ENCODE results near the gene CDHR2.

CDHR2 gene

GRCh38 chr5:176529741-176530141, 19.4 kb upstream of the CDHR2 start:
- DNase-seq (ENCODE audit: low read depth in 2 of 2), result no peak

- DNase-seq (ENCODE audit: low read depth in 2 of 2), result no peak
Observed at GRCh38 chr5:176530393-176530982, 18.7 kb upstream of the CDHR2 start.

GRCh38 chr5:176530983-176531901, 17.9 kb upstream of the CDHR2 start:
- DNase-seq (ENCODE audit: low read depth in 2 of 2), result no peak

- DNase-seq (ENCODE audit: low read depth in 2 of 2), result no peak
Observed at GRCh38 chr5:176531902-176532493, 17.1 kb upstream of the CDHR2 start.

- DNase-seq (ENCODE audit: low read depth in 2 of 2), result no peak
Observed at GRCh38 chr5:176532795-176533194, 16.3 kb upstream of the CDHR2 start.

- no peak for DNase-seq (ENCODE audit: low read depth in 2 of 2)
Observed at GRCh38 chr5:176533390-176533789, 15.8 kb upstream of the CDHR2 start.

GRCh38 chr5:176533894-176534611, 15.1 kb upstream of the CDHR2 start:
- DNase-seq (ENCODE audit: low read depth in 2 of 2), result no peak

- no peak for DNase-seq (ENCODE audit: low read depth in 2 of 2)
Observed at GRCh38 chr5:176534640-176535039, 14.5 kb upstream of the CDHR2 start.

GRCh38 chr5:176535101-176535663, 14.0 kb upstream of the CDHR2 start:
- no peak for DNase-seq (ENCODE audit: low read depth in 2 of 2)

- DNase-seq (ENCODE audit: low read depth in 2 of 2), result no peak
Observed at GRCh38 chr5:176535664-176536131, 13.4 kb upstream of the CDHR2 start.

GRCh38 chr5:176536132-176536901, 12.8 kb upstream of the CDHR2 start:
- peak; percentile 63 to 75 for DNase-seq (ENCODE audit: low read depth in 2 of 2)

- DNase-seq (ENCODE audit: low read depth in 2 of 2), result peak; percentile 94 to 98
Observed at GRCh38 chr5:176536902-176537553, 12.1 kb upstream of the CDHR2 start, which contains the start of gene RNF44. RNF44 (minus strand) TSS chr5:176537402; CDS start chr5:176532472, 4,930 bp downstream.

GRCh38 chr5:176537554-176538229, 11.4 kb upstream of the CDHR2 start:
- peak; percentile 89 to 95 for DNase-seq (ENCODE audit: low read depth in 2 of 2)

- no peak for DNase-seq (ENCODE audit: low read depth in 2 of 2)
Observed at GRCh38 chr5:176538230-176538988, 10.7 kb upstream of the CDHR2 start.

- no peak for DNase-seq (ENCODE audit: low read depth in 2 of 2)
Observed at GRCh38 chr5:176538989-176539384, 10.2 kb upstream of the CDHR2 start.

GRCh38 chr5:176540476-176540899, 8.7 kb upstream of the CDHR2 start:
- no peak for DNase-seq (ENCODE audit: low read depth in 2 of 2)

GRCh38 chr5:176540956-176541337, 8.2 kb upstream of the CDHR2 start:
- no peak for DNase-seq (ENCODE audit: low read depth in 2 of 2)

GRCh38 chr5:176541338-176542134, 7.6 kb upstream of the CDHR2 start:
- DNase-seq (ENCODE audit: low read depth in 2 of 2), result peak in 1 of 2 donors; percentile 52

All from stimulated activated CD4-positive, alpha-beta T cell treated with anti-CD3 and anti-CD28 coated beads, Interleukin-4, amount 100 ng/mL, for 48 hours (primary cell).